Common myeloid progenitor, CD34-positive (primary cell): ENCODE measurements around the gene MREG.
"Not testable (repeated sequence)": the region's sequence is repeated elsewhere in the genome, so short reads cannot be mapped to it uniquely, and the experiment has no call there.

ENCODE experiments used
- CTCF ChIA-PET: fragments of 350-600 bp; sonication (Branson Sonifier 250); formaldehyde crosslinking; loops from one replicate; lab custom pipeline; 2021; ENCODE audit warnings: antibody characterized with exemption; lab: Charles Lee
- POLR2A ChIA-PET: fragments of 350-600 bp; sonication (Branson Sonifier 250); formaldehyde crosslinking; loops from one replicate; lab custom pipeline; 2021; ENCODE audit warnings: antibody characterized with exemption; lab: Charles Lee
- DNase-seq, 3 donors: peaks; one replicate each; pipeline versions ENCODE4 v3.0.0 to v3.0.0-alpha.2; 2013
- H3K27ac ChIP-seq, 2 experiments: 1 replicate in 1 of 2; 2 replicates in 1 of 2; pipeline ENCODE4 v1.7.0; 2013; ENCODE audit warnings: inconsistent platforms in 2 of 2, low read length in 2 of 2, mild to moderate bottlenecking in 2 of 2, low read depth in 1 of 2, moderate library complexity in 1 of 2; ENCODE audit not compliant: severe bottlenecking in 2 of 2, insufficient read depth in 1 of 2, poor library complexity in 1 of 2
- H3K27me3 ChIP-seq, 5 experiments: replicated peaks in 2 of 5; 1 replicate in 3 of 5; 2 replicates in 2 of 5; pipeline versions ENCODE4 v1.6.1 to v1.7.0; 2013; ENCODE audit warnings: low read length in 4 of 5, mild to moderate bottlenecking in 2 of 5, moderate library complexity in 2 of 5, inconsistent platforms in 1 of 5; ENCODE audit not compliant: insufficient read depth in 5 of 5, control insufficient read depth in 4 of 5
- H3K36me3 ChIP-seq, 4 experiments: 1 replicate in 2 of 4; 2 replicates in 2 of 4; pipeline versions ENCODE4 v1.6.1 to v1.7.0; 2013; ENCODE audit warnings: low read length in 3 of 4, control low read depth in 1 of 4, mild to moderate bottlenecking in 1 of 4; ENCODE audit not compliant: control insufficient read depth in 4 of 4, insufficient read depth in 4 of 4
- H3K4me1 ChIP-seq, 4 experiments: 1 replicate in 3 of 4; 2 replicates in 1 of 4; pipeline versions ENCODE4 v1.6.1 to v1.7.1; 2013; ENCODE audit warnings: low read length in 3 of 4, mild to moderate bottlenecking in 3 of 4, control low read depth in 1 of 4, inconsistent platforms in 1 of 4, moderate library complexity in 1 of 4; ENCODE audit not compliant: control insufficient read depth in 4 of 4, insufficient read depth in 4 of 4; ENCODE audit errors: control extremely low read depth in 1 of 4
- H3K4me3 ChIP-seq, 7 experiments: 1 replicate in 4 of 7; 2 replicates in 3 of 7; pipeline versions ENCODE4 v1.5.1 to v1.7.0; 2013; ENCODE audit warnings: mild to moderate bottlenecking in 7 of 7, low read length in 6 of 7, moderate library complexity in 6 of 7, inconsistent platforms in 2 of 7, low read depth in 2 of 7, control low read depth in 1 of 7; ENCODE audit not compliant: insufficient read depth in 4 of 7, control insufficient read depth in 1 of 7; ENCODE audit errors: extremely low read depth in 1 of 7
- H3K9me3 ChIP-seq, 5 experiments: 1 replicate in 4 of 5; 2 replicates in 1 of 5; pipeline versions ENCODE4 v1.6.1 to v1.7.1; 2013; ENCODE audit warnings: low read length in 4 of 5, mild to moderate bottlenecking in 2 of 5, inconsistent platforms in 1 of 5, low read depth in 1 of 5, moderate library complexity in 1 of 5; ENCODE audit not compliant: control insufficient read depth in 4 of 5, insufficient read depth in 2 of 5; ENCODE audit errors: control extremely low read depth in 1 of 5
- WGBS: methylation state at CpG from one replicate; pipeline ENCODE4 v1.1.5; 2013; ENCODE audit not compliant: insufficient coverage; 5-methylcytosine and 5-hydroxymethylcytosine counted together

MREG gene

DNA sequence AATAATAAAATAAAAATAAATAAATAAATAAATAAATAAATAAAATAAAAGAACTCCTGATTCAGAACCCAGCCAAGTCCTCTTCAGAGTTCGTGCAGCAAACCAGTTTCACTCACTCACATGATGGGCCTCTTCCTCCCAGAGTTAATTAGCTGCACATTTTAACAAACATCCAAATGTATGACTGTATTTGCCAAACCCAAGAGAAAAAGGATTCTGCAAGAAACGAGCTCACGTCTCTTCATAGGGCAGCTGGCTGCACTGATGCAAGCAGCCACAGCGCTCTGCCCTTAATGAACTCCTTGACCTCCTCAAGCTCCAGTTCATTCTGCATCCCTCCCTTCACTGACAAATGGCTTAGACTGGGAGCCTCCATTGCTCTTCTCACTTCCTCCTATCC is 55.1 kb downstream of the MREG start:
- CTCF ChIA-PET, result interaction anchor here (1.5 to 1.8 kb wide), 3 partner anchors 8 to 75 kb away, joined by 4 read pairs; no protein-coding TSS in a partner anchor
- H3K9me3 ChIP-seq, result no peaks in the 10 kb centered on the region
- H3K36me3 ChIP-seq, result peaks cover 0 to 10% (median 3%) of the 10 kb centered on the region in 4 experiments
- POLR2A ChIA-PET, result no interaction called here
- WGBS, result 95% methylated on average over 2 of the region's 4 CpGs
- DNase-seq, result no peak
- H3K4me3 ChIP-seq, result no peak overlapping the region
- no peak overlapping the region for H3K27ac ChIP-seq
- H3K4me1 ChIP-seq, result no peaks in the 10 kb centered on the region
- H3K27me3 ChIP-seq, result no peaks in the 10 kb centered on the region

DNA sequence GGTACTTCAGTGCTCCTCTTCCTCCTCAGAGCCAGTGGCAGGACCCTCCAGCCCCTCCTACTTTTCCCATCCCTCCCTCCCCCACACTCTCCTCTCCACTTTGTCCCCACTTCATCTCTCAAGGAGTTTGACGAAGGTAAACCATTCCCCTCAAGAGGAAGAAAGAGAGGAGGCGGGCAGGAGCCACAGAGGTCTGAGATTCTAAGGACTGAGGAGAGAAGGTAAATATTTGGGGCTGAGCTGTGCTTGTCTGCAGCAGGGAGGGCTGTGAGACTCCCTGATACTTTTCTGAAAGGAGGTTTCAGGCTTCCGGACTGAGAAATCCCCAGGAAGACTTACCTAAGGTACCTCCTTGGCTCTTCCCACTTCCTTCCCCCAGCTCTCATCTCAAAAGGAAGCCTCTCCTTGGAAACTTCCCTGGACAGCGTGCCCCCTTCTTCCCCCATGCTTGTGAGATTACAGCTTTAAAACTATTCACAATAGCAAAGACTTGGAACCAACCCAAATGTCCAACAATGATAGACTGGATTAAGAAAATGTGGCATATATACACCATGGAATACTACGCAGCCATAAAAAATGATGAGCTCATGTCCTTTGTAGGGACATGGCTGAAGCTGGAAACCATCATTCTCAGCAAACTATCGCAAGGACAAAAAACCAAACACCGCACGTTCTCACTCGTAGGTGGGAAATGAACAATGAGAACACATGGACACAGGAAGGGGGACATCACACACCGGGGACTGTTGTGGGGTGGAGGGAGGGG is 55.8 kb downstream of the MREG start:
- POLR2A ChIA-PET, CTCF ChIA-PET: not testable (repeated sequence)

DNA sequence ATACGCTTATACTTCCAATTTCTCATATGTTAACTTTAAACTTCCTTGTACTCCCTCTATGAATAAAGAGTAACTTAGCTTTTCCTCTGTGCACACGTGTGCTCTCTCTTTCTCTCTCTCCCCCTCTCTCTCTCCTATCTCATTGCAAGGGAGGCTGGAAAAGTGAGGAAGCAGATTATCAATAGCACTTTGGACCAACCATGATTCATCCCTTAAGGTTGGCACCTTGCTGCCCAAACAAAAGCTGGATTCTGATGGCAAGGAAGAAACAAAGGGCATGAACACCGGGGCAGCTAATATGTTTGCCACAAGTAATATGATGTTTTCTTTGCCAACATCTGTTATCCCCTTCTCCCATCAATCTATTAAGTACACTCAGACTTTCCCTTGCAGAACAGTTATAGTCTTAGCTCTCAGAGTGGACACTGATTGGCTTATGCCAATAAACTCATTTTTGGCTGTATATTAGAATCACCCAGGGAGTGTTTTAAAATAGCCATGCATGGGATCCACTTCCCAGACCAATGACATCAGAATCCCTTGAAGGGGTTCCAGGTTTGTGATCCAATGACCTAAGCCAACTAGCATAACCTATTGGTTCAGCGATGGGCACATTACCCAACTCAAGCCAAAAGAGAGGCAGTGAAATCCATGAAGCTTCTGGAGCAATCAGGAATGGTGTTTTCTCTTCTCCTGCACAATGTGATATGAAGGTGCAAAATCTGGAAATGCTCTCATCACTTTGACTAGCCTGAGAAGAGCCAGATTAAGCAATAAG is 60.3 kb downstream of the MREG start:
- DNase-seq, result no peak
- H3K9me3 ChIP-seq, result no peaks in the 10 kb centered on the region
- peaks cover 0 to 2% (median 0%) of the 10 kb centered on the region in 4 experiments for H3K36me3 ChIP-seq
- POLR2A ChIA-PET, result no interaction called here
- H3K4me1 ChIP-seq, result no peaks in the 10 kb centered on the region
- no CpG with 5 or more reads among the region's 4 CpGs for WGBS
- H3K4me3 ChIP-seq, result no peak overlapping the region
- no peak overlapping the region for H3K27ac ChIP-seq
- H3K27me3 ChIP-seq, result no peaks in the 10 kb centered on the region
- CTCF ChIA-PET, result interaction anchor here (1.2 to 9.6 kb wide), 3 partner anchors 12 to 68 kb away, joined by 3 to 184 read pairs (median 19); no protein-coding TSS in a partner anchor

More for the DNA sequence above, 55.8 kb downstream of the MREG start:
- not testable (repeated sequence) for H3K27me3 ChIP-seq, H3K27ac ChIP-seq, H3K36me3 ChIP-seq, H3K9me3 ChIP-seq, DNase-seq, H3K4me1 ChIP-seq, H3K4me3 ChIP-seq
- 92% methylated on average over 4 of the region's 10 CpGs for WGBS

DNA sequence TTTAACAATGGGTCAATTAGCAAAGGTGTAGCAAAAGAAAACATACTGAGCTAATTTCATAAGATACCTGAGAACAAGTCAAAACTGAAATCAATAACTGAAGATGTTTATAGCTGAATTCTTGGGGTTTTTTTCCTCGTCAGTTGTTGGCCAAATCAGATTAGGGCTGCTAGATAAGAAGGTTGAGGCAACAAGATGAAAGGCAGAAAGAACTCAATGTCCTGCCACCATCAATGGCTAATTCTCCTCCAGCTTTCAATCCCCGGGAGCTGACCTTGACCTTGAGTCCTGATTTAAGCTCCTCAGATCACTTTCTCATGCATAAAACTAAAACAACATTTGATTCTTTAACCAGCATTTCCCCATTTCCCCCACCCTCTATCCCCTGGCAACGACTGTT is 61.8 kb downstream of the MREG start:
- Histone ChIP-seq H3K36me3 (peaks cover 0 to 4% (median 1%) of the 10 kb centered on the region in 4 experiments), H3K27me3 (no peaks in the 10 kb centered on the region), H3K27ac (no peak overlapping the region), H3K4me3 (no peak overlapping the region), H3K4me1 (no peaks in the 10 kb centered on the region), H3K9me3 (no peaks in the 10 kb centered on the region)
- WGBS, result 86% methylated on average over 3 of the region's 3 CpGs
- POLR2A ChIA-PET, result no interaction called here
- no peak for DNase-seq
- CTCF ChIA-PET, result interaction anchor here (0.9 to 9.6 kb wide), 9 partner anchors 10 to 81 kb away, joined by 3 to 184 read pairs (median 3); no protein-coding TSS in a partner anchor

DNA sequence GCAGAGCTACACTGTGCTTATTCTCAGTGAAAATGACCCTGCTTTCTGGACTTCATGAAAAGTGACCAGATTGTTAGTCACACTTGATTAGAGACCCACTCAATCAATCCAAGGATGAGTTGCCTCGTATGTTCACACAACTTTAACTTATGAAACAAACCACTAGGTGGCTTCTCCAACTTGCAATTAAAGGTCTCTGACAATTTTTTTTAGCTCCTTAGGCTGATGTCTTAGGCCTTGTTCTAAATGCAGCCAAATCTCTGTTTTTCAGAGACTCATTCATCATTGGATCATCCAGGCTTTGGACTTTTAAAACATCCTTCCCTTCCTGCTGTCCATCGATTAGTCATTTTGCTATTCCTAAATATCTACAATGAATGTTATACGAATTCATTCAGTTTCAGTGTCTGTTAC is 63.4 kb downstream of the MREG start:
- 13% methylated on average over 1 of the region's 3 CpGs for WGBS
- no peaks in the 10 kb centered on the region for H3K4me1 ChIP-seq
- no peaks in the 10 kb centered on the region for H3K27me3 ChIP-seq
- H3K27ac ChIP-seq, result no peak overlapping the region
- ChIA-PET POLR2A (no interaction called here), CTCF (interaction anchor here (0.7 to 9.6 kb wide), 13 partner anchors 8 to 85 kb away, joined by 3 to 184 read pairs (median 7); partner anchors contain the start of gene MREG)
- no peaks in the 10 kb centered on the region for H3K9me3 ChIP-seq
- DNase-seq, result peak; percentile 56 to 73 (median 71)
- H3K4me3 ChIP-seq, result no peak overlapping the region
- peaks cover 0 to 13% (median 9%) of the 10 kb centered on the region in 4 experiments for H3K36me3 ChIP-seq

DNA sequence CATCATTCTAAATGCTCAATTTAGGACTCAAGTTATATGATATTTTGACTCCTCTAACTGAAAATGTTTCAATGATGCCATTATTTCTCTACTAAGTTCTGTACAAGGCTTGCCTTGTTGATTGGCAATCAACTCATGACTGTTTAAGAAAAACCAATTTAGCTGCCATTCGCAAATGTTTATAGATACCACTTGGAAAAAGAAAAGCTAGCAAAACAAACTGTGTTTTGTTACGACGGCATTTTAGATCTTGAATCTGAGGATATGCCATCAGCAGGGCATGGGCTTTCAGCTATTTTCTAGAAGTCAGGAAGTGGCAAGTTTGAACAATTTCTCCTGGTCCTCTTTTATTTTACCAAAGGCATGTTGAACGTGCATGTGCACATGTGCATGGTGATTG is 65.3 kb downstream of the MREG start:
- ChIA-PET CTCF (interaction anchor here (0.6 to 9.6 kb wide), 6 partner anchors 16 to 678 kb away, joined by 3 to 184 read pairs (median 5); no protein-coding TSS in a partner anchor), POLR2A (no interaction called here)
- Histone ChIP-seq H3K9me3 (no peaks in the 10 kb centered on the region), H3K27me3 (no peaks in the 10 kb centered on the region), H3K4me1 (no peaks in the 10 kb centered on the region), H3K4me3 (no peak overlapping the region), H3K27ac (no peak overlapping the region), H3K36me3 (peaks cover 0 to 25% (median 14%) of the 10 kb centered on the region in 4 experiments)
- no peak for DNase-seq
- WGBS, result 99% methylated on average over 4 of the region's 4 CpGs
